ENCODE results near the gene DNMT1. TPM values are rescaled to one million over a fixed set of nuclear protein-coding genes. Genes with fewer than 3 reads are reported as not detected.

The DNMT1 gene
- total RNA-seq, 1 donor from 2014 or later = 398 TPM

GRCh38 chr19:10102787-10103236, 91.9 kb downstream of the DNMT1 start:
- intact Hi-C loops (cut with micrococcal nuclease) = loop anchor here (10.0 kb wide), 1 partner anchor 462 kb away; the partner anchor contains the start of genes CDKN2D and KRI1

GRCh38 chr19:10100163-10100785, 94.5 kb downstream of the DNMT1 start:
- intact Hi-C loops (cut with micrococcal nuclease) = loop anchor here (10.0 kb wide), 1 partner anchor 465 kb away; the partner anchor contains the start of genes CDKN2D and KRI1

GRCh38 chr19:10096615-10096963, 98.2 kb downstream of the DNMT1 start:
- intact Hi-C loops (cut with micrococcal nuclease) = loop anchor here (1.0 to 5.0 kb wide), 3 partner anchors 8 to 954 kb away; partner anchors contain the start of genes SHFL and ZNF317

GRCh38 chr19:10095948-10096614, 98.7 kb downstream of the DNMT1 start:
- intact Hi-C loops (cut with micrococcal nuclease) = loop anchor here (1.0 to 5.0 kb wide), 3 partner anchors 8 to 954 kb away; partner anchors contain the start of genes SHFL and ZNF317

GRCh38 chr19:10095622-10095947, 99.2 kb downstream of the DNMT1 start:
- intact Hi-C loops (cut with micrococcal nuclease) = loop anchor here (5.0 kb wide), 1 partner anchor 953 kb away; the partner anchor contains the start of gene ZNF317

GRCh38 chr19:10093295-10094186, 101.2 kb downstream of the DNMT1 start:
- intact Hi-C loops (cut with micrococcal nuclease) = no loop called here

GRCh38 chr19:10092648-10093294, 102.0 kb downstream of the DNMT1 start:
- intact Hi-C loops (cut with micrococcal nuclease) = no loop called here

- intact Hi-C loops (cut with micrococcal nuclease) = no loop called here
Measured at GRCh38 chr19:10091895-10092641, 102.7 kb downstream of the DNMT1 start.

GRCh38 chr19:10091370-10091687, 103.4 kb downstream of the DNMT1 start:
- intact Hi-C loops (cut with micrococcal nuclease) = no loop called here

- intact Hi-C loops (cut with micrococcal nuclease) = no loop called here
Measured at GRCh38 chr19:10089801-10090375, 104.9 kb downstream of the DNMT1 start.

- intact Hi-C loops (cut with micrococcal nuclease) = no loop called here
Measured at GRCh38 chr19:10088949-10089554, 105.7 kb downstream of the DNMT1 start.

- intact Hi-C loops (cut with micrococcal nuclease) = no loop called here
Measured at GRCh38 chr19:10087296-10088061, 107.3 kb downstream of the DNMT1 start.

GRCh38 chr19:10086591-10087192, 108.1 kb downstream of the DNMT1 start:
- intact Hi-C loops (cut with micrococcal nuclease) = loop anchor here (1.0 kb wide), 1 partner anchor 10 kb away; no protein-coding TSS in a partner anchor

- intact Hi-C loops (cut with micrococcal nuclease) = loop anchor here (1.0 kb wide), 1 partner anchor 10 kb away; no protein-coding TSS in a partner anchor
Measured at GRCh38 chr19:10085641-10086590, 108.8 kb downstream of the DNMT1 start, which contains the start of gene SHFL. SHFL (plus strand) TSS chr19:10086317; CDS start chr19:10086428, 111 bp downstream.

- intact Hi-C loops (cut with micrococcal nuclease) = no loop called here
Measured at GRCh38 chr19:10084803-10085202, 110.0 kb downstream of the DNMT1 start.

GRCh38 chr19:10083911-10084310, 110.8 kb downstream of the DNMT1 start:
- intact Hi-C loops (cut with micrococcal nuclease) = no loop called here

Measured in T-helper 2 cell treated with Interferon-gamma antibody and Interleukin-4, amounts not matched to agents 100 ng/mL and 5 ng/mL, for 36 hours (primary cell).